A549 (cell line): ENCODE measurements around the gene ATP9B.

Experiments used
- EHMT2 ChIP-seq: fragments of 200-600 bp; sonication (generic); IDR thresholded peaks from 2 replicates; pipeline ENCODE4 v1.6.1; 2016; ENCODE audit warnings: antibody characterized with exemption, low read depth, mild to moderate bottlenecking, moderate library complexity
- EP300 ChIP-seq, 2 experiments: fragments of >200 bp; sonication (Bioruptor Twin); formaldehyde crosslinking; IDR thresholded peaks; 2 replicates in 1 of 2; 3 replicates in 1 of 2; pipeline ENCODE4 v1.6.1; 2016 to 2017
- FOXS1 ChIP-seq: fragments of 250-450 bp; sonication (Bioruptor Pico); IDR thresholded peaks from 2 replicates; pipeline ENCODE4 v1.5.0; 2020; ENCODE audit warnings: mild to moderate bottlenecking, moderate library complexity
- POLR2A ChIP-seq: IDR thresholded peaks from 2 replicates; pipeline ENCODE4 v1.6.1; 2012; ENCODE audit warnings: mild to moderate bottlenecking, low read length
- RAD21 ChIP-seq, 2 experiments: fragments of >200 bp in 1 of 2; sonication (Bioruptor Twin) in 1 of 2; formaldehyde crosslinking in 1 of 2; IDR thresholded peaks in 1 of 2; conservative IDR thresholded peaks in 1 of 2; 2 replicates in 1 of 2; 3 replicates in 1 of 2; pipeline ENCODE4 v1.6.1; 2012 to 2018; ENCODE audit warnings: inconsistent platforms in 1 of 2
- ZNF302 ChIP-seq: fragments of 250-450 bp; sonication (Bioruptor Pico); IDR thresholded peaks from 2 replicates; pipeline ENCODE4 v1.9.0; 2021; ENCODE audit warnings: inconsistent platforms, mild to moderate bottlenecking, moderate library complexity
- ZSCAN20 ChIP-seq: fragments of 250-450 bp; sonication (Bioruptor Pico); IDR thresholded peaks from 2 replicates; pipeline ENCODE4 v1.8.0; 2022; ENCODE audit warnings: mild to moderate bottlenecking, moderate library complexity
- TF ChIP-seq, protein P1 (sequence below): fragments of 450-650 bp; IDR thresholded peaks from 2 replicates; pipeline ENCODE4 v1.6.1; 2014; ENCODE audit warnings: antibody characterized with exemption
- TF ChIP-seq, protein P2 (sequence below): fragments of >200 bp; sonication (Bioruptor Twin); formaldehyde crosslinking; IDR thresholded peaks from 3 replicates; pipeline ENCODE4 v1.5.1; 2016

DNA sequence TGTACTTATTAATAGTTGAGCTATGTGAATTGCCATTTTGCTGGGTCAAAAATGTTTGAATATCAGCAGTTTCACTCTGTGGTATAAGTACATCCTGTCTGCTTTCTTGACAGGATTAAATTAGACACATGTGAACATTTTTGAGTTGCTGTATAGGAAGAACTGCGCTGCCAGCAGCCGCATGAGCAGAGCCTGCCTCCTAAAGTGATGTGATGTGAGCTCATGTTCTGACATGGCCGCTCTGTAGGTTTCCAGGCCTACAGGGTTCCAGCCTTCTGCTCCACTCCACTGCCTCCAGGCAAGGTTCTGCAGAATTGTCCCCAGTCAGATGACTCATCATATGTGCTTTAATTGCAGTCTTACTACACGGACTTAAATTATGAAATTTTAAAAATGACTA is 206.8 kb downstream of the ATP9B start:
- TF ChIP-seq, protein P1, sequence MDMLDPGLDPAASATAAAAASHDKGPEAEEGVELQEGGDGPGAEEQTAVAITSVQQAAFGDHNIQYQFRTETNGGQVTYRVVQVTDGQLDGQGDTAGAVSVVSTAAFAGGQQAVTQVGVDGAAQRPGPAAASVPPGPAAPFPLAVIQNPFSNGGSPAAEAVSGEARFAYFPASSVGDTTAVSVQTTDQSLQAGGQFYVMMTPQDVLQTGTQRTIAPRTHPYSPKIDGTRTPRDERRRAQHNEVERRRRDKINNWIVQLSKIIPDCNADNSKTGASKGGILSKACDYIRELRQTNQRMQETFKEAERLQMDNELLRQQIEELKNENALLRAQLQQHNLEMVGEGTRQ: no peak
- TF ChIP-seq ZNF302 (CRISPR knock-in tag): no peak
- TF ChIP-seq POLR2A: no peak
- TF ChIP-seq, protein P2, sequence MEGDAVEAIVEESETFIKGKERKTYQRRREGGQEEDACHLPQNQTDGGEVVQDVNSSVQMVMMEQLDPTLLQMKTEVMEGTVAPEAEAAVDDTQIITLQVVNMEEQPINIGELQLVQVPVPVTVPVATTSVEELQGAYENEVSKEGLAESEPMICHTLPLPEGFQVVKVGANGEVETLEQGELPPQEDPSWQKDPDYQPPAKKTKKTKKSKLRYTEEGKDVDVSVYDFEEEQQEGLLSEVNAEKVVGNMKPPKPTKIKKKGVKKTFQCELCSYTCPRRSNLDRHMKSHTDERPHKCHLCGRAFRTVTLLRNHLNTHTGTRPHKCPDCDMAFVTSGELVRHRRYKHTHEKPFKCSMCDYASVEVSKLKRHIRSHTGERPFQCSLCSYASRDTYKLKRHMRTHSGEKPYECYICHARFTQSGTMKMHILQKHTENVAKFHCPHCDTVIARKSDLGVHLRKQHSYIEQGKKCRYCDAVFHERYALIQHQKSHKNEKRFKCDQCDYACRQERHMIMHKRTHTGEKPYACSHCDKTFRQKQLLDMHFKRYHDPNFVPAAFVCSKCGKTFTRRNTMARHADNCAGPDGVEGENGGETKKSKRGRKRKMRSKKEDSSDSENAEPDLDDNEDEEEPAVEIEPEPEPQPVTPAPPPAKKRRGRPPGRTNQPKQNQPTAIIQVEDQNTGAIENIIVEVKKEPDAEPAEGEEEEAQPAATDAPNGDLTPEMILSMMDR: no peak
- no peak for TF ChIP-seq RAD21 (conservative IDR thresholded peaks at IDR 0.05 in 1 of 2, IDR thresholded peaks at IDR 0.05 in 1 of 2)
- no peak for TF ChIP-seq FOXS1 (CRISPR knock-in tag)
- TF ChIP-seq ZSCAN20: no peak
- no peak for TF ChIP-seq EP300 (IDR thresholded peaks at IDR 0.05)
- no peak for TF ChIP-seq EHMT2
